ENCODE measurements around the gene SWT1. TPM values are rescaled to one million over a fixed set of nuclear protein-coding genes. Genes with fewer than 3 reads are reported as not detected.

The SWT1 gene
- total and polyA plus RNA-seq, 9 of the 15 experiments (the other 6 are each of a cell fraction or from before 2014, with no cell fraction given) = 1.5 to 3.4 (median 2.3) TPM

DNA sequence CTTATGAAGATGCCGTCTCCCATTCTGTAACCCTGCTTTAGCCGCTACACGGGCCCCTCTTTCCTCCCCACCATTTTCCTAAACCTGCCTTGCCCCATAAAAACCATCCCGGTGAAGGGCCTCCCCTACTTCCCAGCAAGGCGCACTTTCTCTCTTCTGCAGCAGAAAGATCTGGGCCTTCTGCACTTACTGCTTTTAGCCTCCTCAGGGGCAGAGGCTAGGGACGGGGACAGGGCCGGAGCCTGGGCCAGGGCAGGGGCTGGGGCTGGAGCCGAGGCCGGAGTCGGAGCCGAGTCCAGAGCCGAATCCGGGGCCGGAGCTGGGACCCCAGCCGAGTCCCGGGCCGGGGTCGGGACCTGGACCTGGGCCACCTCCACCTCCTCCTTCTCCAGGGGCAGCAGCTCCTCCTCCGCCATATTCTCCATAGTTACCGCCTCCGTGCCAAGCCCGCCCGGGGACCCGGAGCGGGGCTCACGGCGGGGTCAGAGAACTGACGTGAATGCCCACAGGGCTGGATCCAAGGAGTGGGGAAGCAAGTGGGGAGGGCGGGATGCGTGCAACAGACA is 596 bp upstream of the SWT1 start (continued):
- TF ChIP-seq, protein P1, sequence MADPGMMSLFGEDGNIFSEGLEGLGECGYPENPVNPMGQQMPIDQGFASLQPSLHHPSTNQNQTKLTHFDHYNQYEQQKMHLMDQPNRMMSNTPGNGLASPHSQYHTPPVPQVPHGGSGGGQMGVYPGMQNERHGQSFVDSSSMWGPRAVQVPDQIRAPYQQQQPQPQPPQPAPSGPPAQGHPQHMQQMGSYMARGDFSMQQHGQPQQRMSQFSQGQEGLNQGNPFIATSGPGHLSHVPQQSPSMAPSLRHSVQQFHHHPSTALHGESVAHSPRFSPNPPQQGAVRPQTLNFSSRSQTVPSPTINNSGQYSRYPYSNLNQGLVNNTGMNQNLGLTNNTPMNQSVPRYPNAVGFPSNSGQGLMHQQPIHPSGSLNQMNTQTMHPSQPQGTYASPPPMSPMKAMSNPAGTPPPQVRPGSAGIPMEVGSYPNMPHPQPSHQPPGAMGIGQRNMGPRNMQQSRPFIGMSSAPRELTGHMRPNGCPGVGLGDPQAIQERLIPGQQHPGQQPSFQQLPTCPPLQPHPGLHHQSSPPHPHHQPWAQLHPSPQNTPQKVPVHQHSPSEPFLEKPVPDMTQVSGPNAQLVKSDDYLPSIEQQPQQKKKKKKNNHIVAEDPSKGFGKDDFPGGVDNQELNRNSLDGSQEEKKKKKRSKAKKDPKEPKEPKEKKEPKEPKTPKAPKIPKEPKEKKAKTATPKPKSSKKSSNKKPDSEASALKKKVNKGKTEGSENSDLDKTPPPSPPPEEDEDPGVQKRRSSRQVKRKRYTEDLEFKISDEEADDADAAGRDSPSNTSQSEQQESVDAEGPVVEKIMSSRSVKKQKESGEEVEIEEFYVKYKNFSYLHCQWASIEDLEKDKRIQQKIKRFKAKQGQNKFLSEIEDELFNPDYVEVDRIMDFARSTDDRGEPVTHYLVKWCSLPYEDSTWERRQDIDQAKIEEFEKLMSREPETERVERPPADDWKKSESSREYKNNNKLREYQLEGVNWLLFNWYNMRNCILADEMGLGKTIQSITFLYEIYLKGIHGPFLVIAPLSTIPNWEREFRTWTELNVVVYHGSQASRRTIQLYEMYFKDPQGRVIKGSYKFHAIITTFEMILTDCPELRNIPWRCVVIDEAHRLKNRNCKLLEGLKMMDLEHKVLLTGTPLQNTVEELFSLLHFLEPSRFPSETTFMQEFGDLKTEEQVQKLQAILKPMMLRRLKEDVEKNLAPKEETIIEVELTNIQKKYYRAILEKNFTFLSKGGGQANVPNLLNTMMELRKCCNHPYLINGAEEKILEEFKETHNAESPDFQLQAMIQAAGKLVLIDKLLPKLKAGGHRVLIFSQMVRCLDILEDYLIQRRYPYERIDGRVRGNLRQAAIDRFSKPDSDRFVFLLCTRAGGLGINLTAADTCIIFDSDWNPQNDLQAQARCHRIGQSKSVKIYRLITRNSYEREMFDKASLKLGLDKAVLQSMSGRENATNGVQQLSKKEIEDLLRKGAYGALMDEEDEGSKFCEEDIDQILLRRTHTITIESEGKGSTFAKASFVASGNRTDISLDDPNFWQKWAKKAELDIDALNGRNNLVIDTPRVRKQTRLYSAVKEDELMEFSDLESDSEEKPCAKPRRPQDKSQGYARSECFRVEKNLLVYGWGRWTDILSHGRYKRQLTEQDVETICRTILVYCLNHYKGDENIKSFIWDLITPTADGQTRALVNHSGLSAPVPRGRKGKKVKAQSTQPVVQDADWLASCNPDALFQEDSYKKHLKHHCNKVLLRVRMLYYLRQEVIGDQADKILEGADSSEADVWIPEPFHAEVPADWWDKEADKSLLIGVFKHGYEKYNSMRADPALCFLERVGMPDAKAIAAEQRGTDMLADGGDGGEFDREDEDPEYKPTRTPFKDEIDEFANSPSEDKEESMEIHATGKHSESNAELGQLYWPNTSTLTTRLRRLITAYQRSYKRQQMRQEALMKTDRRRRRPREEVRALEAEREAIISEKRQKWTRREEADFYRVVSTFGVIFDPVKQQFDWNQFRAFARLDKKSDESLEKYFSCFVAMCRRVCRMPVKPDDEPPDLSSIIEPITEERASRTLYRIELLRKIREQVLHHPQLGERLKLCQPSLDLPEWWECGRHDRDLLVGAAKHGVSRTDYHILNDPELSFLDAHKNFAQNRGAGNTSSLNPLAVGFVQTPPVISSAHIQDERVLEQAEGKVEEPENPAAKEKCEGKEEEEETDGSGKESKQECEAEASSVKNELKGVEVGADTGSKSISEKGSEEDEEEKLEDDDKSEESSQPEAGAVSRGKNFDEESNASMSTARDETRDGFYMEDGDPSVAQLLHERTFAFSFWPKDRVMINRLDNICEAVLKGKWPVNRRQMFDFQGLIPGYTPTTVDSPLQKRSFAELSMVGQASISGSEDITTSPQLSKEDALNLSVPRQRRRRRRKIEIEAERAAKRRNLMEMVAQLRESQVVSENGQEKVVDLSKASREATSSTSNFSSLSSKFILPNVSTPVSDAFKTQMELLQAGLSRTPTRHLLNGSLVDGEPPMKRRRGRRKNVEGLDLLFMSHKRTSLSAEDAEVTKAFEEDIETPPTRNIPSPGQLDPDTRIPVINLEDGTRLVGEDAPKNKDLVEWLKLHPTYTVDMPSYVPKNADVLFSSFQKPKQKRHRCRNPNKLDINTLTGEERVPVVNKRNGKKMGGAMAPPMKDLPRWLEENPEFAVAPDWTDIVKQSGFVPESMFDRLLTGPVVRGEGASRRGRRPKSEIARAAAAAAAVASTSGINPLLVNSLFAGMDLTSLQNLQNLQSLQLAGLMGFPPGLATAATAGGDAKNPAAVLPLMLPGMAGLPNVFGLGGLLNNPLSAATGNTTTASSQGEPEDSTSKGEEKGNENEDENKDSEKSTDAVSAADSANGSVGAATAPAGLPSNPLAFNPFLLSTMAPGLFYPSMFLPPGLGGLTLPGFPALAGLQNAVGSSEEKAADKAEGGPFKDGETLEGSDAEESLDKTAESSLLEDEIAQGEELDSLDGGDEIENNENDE (IDR thresholded peaks at IDR 0.05; ENCODE audit: low read depth, low read length) = no peak
- 0 out of 2 replicates have a peak, but pooled peaks have one; percentile 15 for TF ChIP-seq ZNF134 (CRISPR knock-in tag; conservative IDR thresholded peaks at IDR 0.05)
- TF ChIP-seq FOXA3 (CRISPR knock-in tag; conservative IDR thresholded peaks at IDR 0.05 in 1 of 2, IDR thresholded peaks at IDR 0.05 in 1 of 2) = 0 out of 4 replicates have a peak, but pooled peaks of 1 of the 2 experiments have one; percentile 14
- no peak for TF ChIP-seq NUFIP1 (IDR thresholded peaks at IDR 0.05; ENCODE audit: partially characterized antibody)
- TF ChIP-seq FOXK1 (CRISPR knock-in tag; IDR thresholded peaks at IDR 0.05; ENCODE audit: borderline replicate concordance) = 0 out of 2 replicates have a peak, but pooled peaks have one; percentile 9
- TF ChIP-seq NFIC (IDR thresholded peaks at IDR 0.05) = peak; percentile 43
- TF ChIP-seq KAT7 (CRISPR knock-in tag; IDR thresholded peaks at IDR 0.05; ENCODE audit: borderline replicate concordance) = 0 out of 2 replicates have a peak, but pooled peaks have one; percentile 30
- TF ChIP-seq CBFB (CRISPR knock-in tag; IDR thresholded peaks at IDR 0.05) = peak; percentile 19; the same call in 1 of the 2 replicates
- TF ChIP-seq GABPA (tag; conservative IDR thresholded peaks at IDR 0.05; ENCODE audit: low read depth) = no peak
- TF ChIP-seq TAF7 (tag; IDR thresholded peaks at IDR 0.05) = peak; percentile 44; the same call in 1 of the 2 replicates
- TF ChIP-seq CEBPG (CRISPR knock-in tag; IDR thresholded peaks at IDR 0.05) = no peak
- no peak for TF ChIP-seq CEBPG (tag; conservative IDR thresholded peaks at IDR 0.05 in 1 of 2, IDR thresholded peaks at IDR 0.05 in 1 of 2)
- peak; percentile 4; the same call in 1 of the 2 replicates for TF ChIP-seq CBX5 (IDR thresholded peaks at IDR 0.05; ENCODE audit: borderline replicate concordance, low read depth)
- 0 out of 2 replicates have a peak, but pooled peaks have one; percentile 9 for TF ChIP-seq NR4A1 (CRISPR knock-in tag; IDR thresholded peaks at IDR 0.05)
- no peak for TF ChIP-seq NR4A1 (tag; IDR thresholded peaks at IDR 0.05)
- TF ChIP-seq LCOR (CRISPR knock-in tag; IDR thresholded peaks at IDR 0.05) = peak; percentile 91; the same call in 1 of the 2 replicates
- no peak for TF ChIP-seq BDP1 (IDR thresholded peaks at IDR 0.05; ENCODE audit: insufficient read depth, insufficient read length)
- TF ChIP-seq FOXP1 (CRISPR knock-in tag; IDR thresholded peaks at IDR 0.05) = peak; percentile 82; the same call in 1 of the 2 replicates
- TF ChIP-seq BCOR (IDR thresholded peaks at IDR 0.05) = 0 out of 2 replicates have a peak, but pooled peaks have one; percentile 5
